ENCODE measurements around the gene ZNF823.

The ZNF823 gene

GRCh38 chr19:11736696-11737095, 2.0 kb downstream of the ZNF823 start:
- no peaks in the 10 kb centered on the region for H3K9me2 ChIP-seq (replicated peaks; ENCODE audit: control insufficient read depth, low read length)
- H3K27ac ChIP-seq (ENCODE audit: low read depth, low read length) = no peak overlapping the region
- peaks cover 13% of the 10 kb centered on the region for H3K79me2 ChIP-seq (ENCODE audit: control insufficient read depth, low read length)
- H3K27me3 ChIP-seq (ENCODE audit: control insufficient read depth, low read length) = no peaks in the 10 kb centered on the region
- TF ChIP-seq CTCF (IDR thresholded peaks at IDR 0.05; ENCODE audit: low read depth, low read length, poor library complexity, severe bottlenecking) = no peak
- no peak for TF ChIP-seq EZH2phosphoT487 (IDR thresholded peaks at IDR 0.05; ENCODE audit: borderline replicate concordance, low read length)
- peaks cover 20% of the 10 kb centered on the region for H3K4me1 ChIP-seq (ENCODE audit: control insufficient read depth, low read length)
- no peaks in the 10 kb centered on the region for H3K9me3 ChIP-seq (ENCODE audit: control insufficient read depth, insufficient read depth, low read length)
- no peaks in the 10 kb centered on the region for H4K20me1 ChIP-seq (ENCODE audit: control insufficient read depth, insufficient read depth, low read depth, low read length)
- no peak overlapping the region for H3K4me3 ChIP-seq (ENCODE audit: low read length)
- no peaks in the 10 kb centered on the region for H3K36me3 ChIP-seq (ENCODE audit: control insufficient read depth, low read length)
- H3F3A ChIP-seq (ENCODE audit: control insufficient read depth, insufficient read depth) = peaks cover 4% of the 10 kb centered on the region; the same call in 1 of the 2 replicates
- H3K4me2 ChIP-seq (ENCODE audit: low read length) = peak overlapping the region; percentile 11; the same call in 1 of the 2 replicates

GRCh38 chr19:11735375-11735774, 3.4 kb downstream of the ZNF823 start:
- no peaks in the 10 kb centered on the region for H3K36me3 ChIP-seq (ENCODE audit: control insufficient read depth, low read length)
- H3K79me2 ChIP-seq (ENCODE audit: control insufficient read depth, low read length) = peaks cover 13% of the 10 kb centered on the region
- no peak overlapping the region for H3K27ac ChIP-seq (ENCODE audit: low read depth, low read length)
- no peak overlapping the region for H3K4me3 ChIP-seq (ENCODE audit: low read length)
- peaks cover 2% of the 10 kb centered on the region; the same call in 1 of the 2 replicates for H3F3A ChIP-seq (ENCODE audit: control insufficient read depth, insufficient read depth)
- TF ChIP-seq EZH2phosphoT487 (IDR thresholded peaks at IDR 0.05; ENCODE audit: borderline replicate concordance, low read length) (no peak), CTCF (IDR thresholded peaks at IDR 0.05; ENCODE audit: low read depth, low read length, poor library complexity, severe bottlenecking) (no peak)
- H4K20me1 ChIP-seq (ENCODE audit: control insufficient read depth, insufficient read depth, low read depth, low read length) = no peaks in the 10 kb centered on the region
- H3K4me1 ChIP-seq (ENCODE audit: control insufficient read depth, low read length) = peaks cover 20% of the 10 kb centered on the region
- H3K27me3 ChIP-seq (ENCODE audit: control insufficient read depth, low read length) = no peaks in the 10 kb centered on the region
- no peaks in the 10 kb centered on the region for H3K9me3 ChIP-seq (ENCODE audit: control insufficient read depth, insufficient read depth, low read length)
- H3K9me2 ChIP-seq (replicated peaks; ENCODE audit: control insufficient read depth, low read length) = no peaks in the 10 kb centered on the region
- no peak overlapping the region for H3K4me2 ChIP-seq (ENCODE audit: low read length)

GRCh38 chr19:11729586-11729985, 9.2 kb downstream of the ZNF823 start:
- no peak overlapping the region for H3K4me2 ChIP-seq (ENCODE audit: low read length)
- TF ChIP-seq CTCF (IDR thresholded peaks at IDR 0.05; ENCODE audit: low read depth, low read length, poor library complexity, severe bottlenecking) = no peak
- no peak for TF ChIP-seq EZH2phosphoT487 (IDR thresholded peaks at IDR 0.05; ENCODE audit: borderline replicate concordance, low read length)
- H3K9me3 ChIP-seq (ENCODE audit: control insufficient read depth, insufficient read depth, low read length) = no peaks in the 10 kb centered on the region; the same call in 1 of the 2 replicates
- H3K9me2 ChIP-seq (replicated peaks; ENCODE audit: control insufficient read depth, low read length) = no peaks in the 10 kb centered on the region
- H3K4me1 ChIP-seq (ENCODE audit: control insufficient read depth, low read length) = no peaks in the 10 kb centered on the region
- H4K20me1 ChIP-seq (ENCODE audit: control insufficient read depth, insufficient read depth, low read depth, low read length) = no peaks in the 10 kb centered on the region
- no peaks in the 10 kb centered on the region for H3K79me2 ChIP-seq (ENCODE audit: control insufficient read depth, low read length)
- H3F3A ChIP-seq (ENCODE audit: control insufficient read depth, insufficient read depth) = no peaks in the 10 kb centered on the region
- H3K27me3 ChIP-seq (ENCODE audit: control insufficient read depth, low read length) = no peaks in the 10 kb centered on the region
- peaks cover 9% of the 10 kb centered on the region for H3K36me3 ChIP-seq (ENCODE audit: control insufficient read depth, low read length)
- no peak overlapping the region for H3K4me3 ChIP-seq (ENCODE audit: low read length)
- H3K27ac ChIP-seq (ENCODE audit: low read depth, low read length) = no peak overlapping the region
